ENCODE results near the gene SMG6. TPM values are rescaled to one million over a fixed set of nuclear protein-coding genes. Genes with fewer than 3 reads are reported as not detected.
A peak's percentile ranks its signal among the peaks of the same experiment; 100 is the strongest.

The SMG6 gene
- total RNA-seq, 1 experiment from 2014 or later, result 28.6 TPM

DNA sequence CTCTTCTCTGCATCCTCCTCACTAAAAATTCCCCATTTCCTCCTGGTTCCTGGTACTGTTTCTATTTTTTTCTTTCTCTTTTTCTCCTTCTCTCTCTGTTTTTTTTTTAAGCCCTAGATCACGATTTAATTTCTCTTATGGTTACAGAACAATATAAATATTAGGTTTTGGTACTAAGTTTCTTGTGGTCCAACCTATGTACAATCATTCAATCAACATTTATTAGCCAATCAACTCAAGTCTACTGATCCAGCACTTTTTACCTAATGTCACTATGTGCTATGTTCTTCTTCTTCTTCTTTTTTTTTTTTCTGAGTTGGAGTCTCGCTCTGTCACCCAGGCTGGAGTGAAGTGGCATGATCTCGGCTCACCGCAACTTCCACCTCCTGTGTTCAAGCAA, 291.1 kb downstream of the SMG6 start:
- H3K36me3 Mint-ChIP-seq (ENCODE audit: insufficient read depth in 1 of 3, low read depth in 3 of 3), result no peaks in the 10 kb centered on the region

More for the DNA sequence above, 291.1 kb downstream of the SMG6 start:
- H4K91ac ChIP-seq (ENCODE audit: insufficient read length, low read depth, low read length), result no peak overlapping the region
- H2AFZ ChIP-seq (ENCODE audit: low read length), result no peak overlapping the region
- no peak overlapping the region for H3K56ac ChIP-seq (ENCODE audit: insufficient read length, low read depth, low read length)
- Mint-ChIP-seq H3K27ac (no peak overlapping the region), H3K4me3 (peak overlapping the region in 1 of 2 experiments; percentile 18; a peak in 1 of 5 replicates), H3K4me1 (peaks cover 14 to 21% of the 10 kb centered on the region in 2 experiments), H3K9me3 (no peaks in the 10 kb centered on the region; a peak in 2 of 5 replicates), H3K27me3 (ENCODE audit: low read depth) (peaks cover 81% of the 10 kb centered on the region)
- H4K5ac ChIP-seq (ENCODE audit: insufficient read length, low read depth, low read length), result no peak overlapping the region
- no peak overlapping the region for H2BK120ac ChIP-seq (ENCODE audit: low read depth, low read length, poor library complexity, severe bottlenecking)
- no peak overlapping the region for H3K14ac ChIP-seq (ENCODE audit: insufficient read depth, low read length)
- TF ChIP-seq, protein P1, sequence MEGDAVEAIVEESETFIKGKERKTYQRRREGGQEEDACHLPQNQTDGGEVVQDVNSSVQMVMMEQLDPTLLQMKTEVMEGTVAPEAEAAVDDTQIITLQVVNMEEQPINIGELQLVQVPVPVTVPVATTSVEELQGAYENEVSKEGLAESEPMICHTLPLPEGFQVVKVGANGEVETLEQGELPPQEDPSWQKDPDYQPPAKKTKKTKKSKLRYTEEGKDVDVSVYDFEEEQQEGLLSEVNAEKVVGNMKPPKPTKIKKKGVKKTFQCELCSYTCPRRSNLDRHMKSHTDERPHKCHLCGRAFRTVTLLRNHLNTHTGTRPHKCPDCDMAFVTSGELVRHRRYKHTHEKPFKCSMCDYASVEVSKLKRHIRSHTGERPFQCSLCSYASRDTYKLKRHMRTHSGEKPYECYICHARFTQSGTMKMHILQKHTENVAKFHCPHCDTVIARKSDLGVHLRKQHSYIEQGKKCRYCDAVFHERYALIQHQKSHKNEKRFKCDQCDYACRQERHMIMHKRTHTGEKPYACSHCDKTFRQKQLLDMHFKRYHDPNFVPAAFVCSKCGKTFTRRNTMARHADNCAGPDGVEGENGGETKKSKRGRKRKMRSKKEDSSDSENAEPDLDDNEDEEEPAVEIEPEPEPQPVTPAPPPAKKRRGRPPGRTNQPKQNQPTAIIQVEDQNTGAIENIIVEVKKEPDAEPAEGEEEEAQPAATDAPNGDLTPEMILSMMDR (conservative IDR thresholded peaks at IDR 0.05), result no peak
- no peak overlapping the region for H2BK5ac ChIP-seq (ENCODE audit: insufficient read length, low read length)
- no peaks in the 10 kb centered on the region for H3K23me2 ChIP-seq (ENCODE audit: insufficient read length, low read depth, low read length, poor library complexity, severe bottlenecking)
- no peak overlapping the region for H3K23ac ChIP-seq (ENCODE audit: insufficient read length, low read depth, low read length)
- no peak overlapping the region for H2BK15ac ChIP-seq (ENCODE audit: low read depth, low read length)
- H2AK5ac ChIP-seq (ENCODE audit: insufficient read length, low read length), result no peak overlapping the region
- H3K27ac ChIP-seq (ENCODE audit: insufficient read length, low read depth, low read length), result no peak overlapping the region
- H3K4me1 ChIP-seq (ENCODE audit: insufficient read depth, low read length), result no peaks in the 10 kb centered on the region; the same call in 1 of the 2 replicates
- no peak overlapping the region for H2BK20ac ChIP-seq (ENCODE audit: low read depth, low read length, poor library complexity, severe bottlenecking)
- H3K27me3 ChIP-seq (ENCODE audit: insufficient read depth, low read length), result no peaks in the 10 kb centered on the region; the same call in 1 of the 2 replicates
- H3K18ac ChIP-seq (ENCODE audit: insufficient read length, low read depth, low read length), result no peak overlapping the region
- no peak overlapping the region for H3K4me2 ChIP-seq (ENCODE audit: insufficient read depth, insufficient read length, low read length)
- no peaks in the 10 kb centered on the region for H3K9me3 ChIP-seq (ENCODE audit: control insufficient read depth, low read depth, low read length)
- no peaks in the 10 kb centered on the region for H3K79me2 ChIP-seq (ENCODE audit: insufficient read depth, low read length)
- no peak overlapping the region for H3T11ph ChIP-seq (ENCODE audit: low read length)
- H3K9ac ChIP-seq (ENCODE audit: extremely low read depth, insufficient read length, low read length), result no peak overlapping the region
- WGBS (ENCODE audit: extremely low coverage, insufficient read length, low lambda C conversion rate), result no CpG with 5 or more reads among the region's 4 CpGs
- no peak overlapping the region for H2BK12ac ChIP-seq (ENCODE audit: insufficient read length, low read depth, low read length)
- no peak for DNase-seq
- H4K20me1 ChIP-seq (ENCODE audit: control insufficient read depth, insufficient read depth, insufficient read length), result peaks cover 2% of the 10 kb centered on the region
- no peak overlapping the region for H4K8ac ChIP-seq (replicated peaks; ENCODE audit: insufficient read length, low read depth, low read length)
- no peaks in the 10 kb centered on the region for H3K79me1 ChIP-seq (ENCODE audit: insufficient read depth, low read depth, low read length, poor library complexity, severe bottlenecking)
- H3K4ac ChIP-seq (ENCODE audit: low read depth, low read length), result no peak overlapping the region
